ENCODE results near the gene TSBP1. TPM values are rescaled to one million over a fixed set of nuclear protein-coding genes. Genes with fewer than 3 reads are reported as not detected.

The TSBP1 gene
- total and polyA plus RNA-seq, 9 of the 15 experiments (the other 6 are each of a cell fraction or from before 2014, with no cell fraction given) = not detected

- Histone ChIP-seq H3K9me1 (ENCODE audit: control insufficient read depth, insufficient read depth, low read length) (no peaks in the 10 kb centered on the region), H4K20me1 (replicated peaks; ENCODE audit: control insufficient read depth, insufficient read depth, low read length) (0 out of 2 replicates have a peak, but pooled peaks cover 4% of the 10 kb centered on the region), H3K36me3 (ENCODE audit: control insufficient read depth, insufficient read depth, low read length) (no peaks in the 10 kb centered on the region), H3K4me1 (replicated peaks in 1 of 2; ENCODE audit: control insufficient read depth in 2 of 2, insufficient read depth in 2 of 2, low read length in 2 of 2) (no peaks in the 10 kb centered on the region), H2AFZ (ENCODE audit: low read depth, low read length) (no peak overlapping the region), H3K27me3 (ENCODE audit: control insufficient read depth in 2 of 2, insufficient read depth in 2 of 2, low read length in 2 of 2) (peaks cover 2 to 16% of the 10 kb centered on the region in 2 experiments; a peak in 4 of 5 replicates), H3K27ac (ENCODE audit: extremely low read depth, low read depth, low read length) (no peak overlapping the region), H3K9me3 (replicated peaks; ENCODE audit: control insufficient read depth, insufficient read depth, low read depth, low read length) (no peaks in the 10 kb centered on the region), H3K9ac (ENCODE audit: insufficient read depth in 1 of 2, low read depth in 2 of 2, low read length in 2 of 2) (no peak overlapping the region), H3K4me3 (no peak overlapping the region), H3K4me2 (ENCODE audit: insufficient read depth, low read length) (no peak overlapping the region), H3K79me2 (ENCODE audit: control insufficient read depth, insufficient read depth, low read length) (no peaks in the 10 kb centered on the region)
- WGBS (ENCODE audit: insufficient coverage, low coverage, missing lambda C conversion rate) = 4% methylated on average over 13 of the region's 13 CpGs
- DNase-seq (ENCODE audit: extremely low read depth in 1 of 4, low spot score in 3 of 4) (peak; percentile 74 to 81 (median 76)), FAIRE-seq (peak; percentile 95), ATAC-seq (peak; percentile 92)
- intact Hi-C loops (cut with micrococcal nuclease) = loop anchor here (1.0 to 10.0 kb wide), 4 partner anchors 285 to 453 kb away; no protein-coding TSS in a partner anchor
- no TSS peak for BruUV-seq (replicated peaks)
- CTCF ChIA-PET (ENCODE audit: low intra/inter-chr PET ratio) = interaction anchor here (0.7 to 5.5 kb wide), 9 partner anchors 276 to 453 kb away, joined by 3 to 58 read pairs (median 4); no protein-coding TSS in a partner anchor
- in situ Hi-C loops (cut with MboI) = loop anchor here (5.0 to 10.0 kb wide), 2 partner anchors 282 to 321 kb away; no protein-coding TSS in a partner anchor
- POLR2A ChIA-PET = interaction anchor here (1.0 kb wide), 1 partner anchor 32 kb away, joined by 4 read pairs; no protein-coding TSS in a partner anchor
- TF ChIP-seq CTBP1 (IDR thresholded peaks at IDR 0.05; ENCODE audit: borderline replicate concordance) = peak; percentile 43; the same call in 1 of the 2 replicates
- TF ChIP-seq NFATC3 (IDR thresholded peaks at IDR 0.05) = no peak
- TF ChIP-seq CREM (IDR thresholded peaks at IDR 0.05; ENCODE audit: low read depth) = peak; percentile 16; the same call in 1 of the 2 replicates
- TF ChIP-seq SRSF9 (IDR thresholded peaks at IDR 0.05; ENCODE audit: borderline replicate concordance, low read depth, low read length) = no peak
- TF ChIP-seq MEIS2 (IDR thresholded peaks at IDR 0.05; ENCODE audit: partially characterized antibody) = no peak
- TF ChIP-seq CAMTA2 (CRISPR knock-in tag; conservative IDR thresholded peaks at IDR 0.05) = no peak
- peak; percentile 93 for TF ChIP-seq CBX8 (IDR thresholded peaks at IDR 0.05; ENCODE audit: borderline replicate concordance, extremely low read depth, low read depth, low read length, poor library complexity, severe bottlenecking)
- TF ChIP-seq MYC (IDR thresholded peaks at IDR 0.05; ENCODE audit: low read depth, low read length) = peak; percentile 25; the same call in 1 of the 2 replicates
- no peak for TF ChIP-seq MYC (CRISPR knock-in tag; IDR thresholded peaks at IDR 0.05; ENCODE audit: borderline replicate concordance, low read depth)
- no peak for TF ChIP-seq ARID2 (IDR thresholded peaks at IDR 0.05)
- no peak for TF ChIP-seq FOXK1 (CRISPR knock-in tag; IDR thresholded peaks at IDR 0.05; ENCODE audit: borderline replicate concordance)
- TF ChIP-seq SRF (CRISPR knock-in tag; IDR thresholded peaks at IDR 0.05) = peak in 1 of 2 experiments; percentile 11; a peak in 1 of 4 replicates
- TF ChIP-seq HDAC3 (IDR thresholded peaks at IDR 0.05; ENCODE audit: borderline replicate concordance, partially characterized antibody) = no peak
- no peak for TF ChIP-seq HIVEP1 (CRISPR knock-in tag; IDR thresholded peaks at IDR 0.05)
- TF ChIP-seq KLF16 (IDR thresholded peaks at IDR 0.05) = peak; percentile 73; the same call in 1 of the 2 replicates
- peak; percentile 94 for TF ChIP-seq DEAF1 (CRISPR knock-in tag; IDR thresholded peaks at IDR 0.05)
- TF ChIP-seq CHAMP1 (IDR thresholded peaks at IDR 0.05) = no peak
- TF ChIP-seq MAFK (IDR thresholded peaks at IDR 0.05; ENCODE audit: low read length) = peak; percentile 12; the same call in 1 of the 2 replicates
Observed at GRCh38 chr6:32415521-32416019, 43.9 kb upstream of the TSBP1 start.

Measured in K562 (cell line).